ENCODE results near the gene FAM50B.
A peak's percentile ranks its signal among the peaks of the same experiment; 100 is the strongest.

Gene FAM50B

GRCh38 chr6:3848925-3849605, at the start of gene FAM50B:
Gene FAM50B (plus strand): TSS chr6:3849373. CDS start chr6:3849812, 439 bp downstream.
- DNase-seq, result peak; percentile 87

- no peak for DNase-seq
Measured at GRCh38 chr6:3799719-3800118, 49.5 kb upstream of the FAM50B start.

DNA sequence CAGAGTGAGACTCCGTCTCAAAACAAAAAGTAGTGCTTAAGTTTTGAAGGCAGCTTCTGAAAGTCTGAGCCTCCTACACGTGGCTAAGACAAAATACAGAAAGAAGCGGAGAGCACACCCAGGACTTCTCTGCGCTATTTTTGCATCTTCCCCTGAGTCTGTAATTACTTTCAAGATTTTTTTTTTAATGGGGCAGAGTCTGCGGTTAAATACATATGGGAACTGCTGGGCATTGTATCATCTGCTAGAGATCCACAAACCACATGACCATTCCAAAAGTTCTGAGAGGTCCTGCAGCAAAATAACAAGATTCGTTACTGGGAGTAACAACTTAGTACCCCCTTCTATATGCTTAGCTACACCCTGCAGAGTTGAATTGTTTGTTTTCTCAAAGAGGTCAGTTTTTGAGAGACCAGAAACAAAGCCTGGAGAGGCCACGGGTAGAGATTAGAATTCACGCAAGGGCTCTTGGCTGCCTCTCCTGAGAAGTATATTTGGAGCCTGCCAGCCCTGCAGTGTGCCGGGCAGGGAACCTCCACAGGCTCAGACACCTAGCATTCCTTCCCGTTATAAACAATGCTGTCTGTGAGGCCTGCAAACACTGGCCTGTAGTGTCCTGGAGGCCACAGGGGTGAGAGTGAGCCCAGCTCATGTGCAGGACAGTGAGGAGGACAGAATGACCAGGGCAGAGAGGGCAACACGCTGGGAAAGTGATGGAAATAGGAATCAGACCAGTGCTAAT, 48.2 kb upstream of the FAM50B start:
- DNase-seq, result no peak

DNA sequence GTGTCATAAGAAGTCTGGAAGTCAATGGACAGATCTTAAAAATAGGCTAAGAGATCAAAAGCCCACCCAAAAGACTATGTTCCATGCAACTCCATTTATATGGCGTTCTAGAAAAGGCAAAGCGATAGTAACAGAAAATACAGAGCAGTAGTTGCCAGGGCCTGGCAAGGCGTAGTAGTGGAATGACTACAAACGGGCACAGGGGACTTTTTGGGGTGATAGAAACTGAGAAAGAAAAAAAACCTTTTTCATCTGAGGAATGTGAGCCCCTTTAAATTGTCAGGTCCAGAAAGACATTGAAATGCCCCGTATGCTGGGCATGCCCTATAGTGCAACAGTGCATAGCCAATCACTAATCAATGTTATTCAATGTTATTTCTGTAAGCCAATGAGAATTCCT, 47.2 kb upstream of the FAM50B start:
- DNase-seq, result no peak

DNA sequence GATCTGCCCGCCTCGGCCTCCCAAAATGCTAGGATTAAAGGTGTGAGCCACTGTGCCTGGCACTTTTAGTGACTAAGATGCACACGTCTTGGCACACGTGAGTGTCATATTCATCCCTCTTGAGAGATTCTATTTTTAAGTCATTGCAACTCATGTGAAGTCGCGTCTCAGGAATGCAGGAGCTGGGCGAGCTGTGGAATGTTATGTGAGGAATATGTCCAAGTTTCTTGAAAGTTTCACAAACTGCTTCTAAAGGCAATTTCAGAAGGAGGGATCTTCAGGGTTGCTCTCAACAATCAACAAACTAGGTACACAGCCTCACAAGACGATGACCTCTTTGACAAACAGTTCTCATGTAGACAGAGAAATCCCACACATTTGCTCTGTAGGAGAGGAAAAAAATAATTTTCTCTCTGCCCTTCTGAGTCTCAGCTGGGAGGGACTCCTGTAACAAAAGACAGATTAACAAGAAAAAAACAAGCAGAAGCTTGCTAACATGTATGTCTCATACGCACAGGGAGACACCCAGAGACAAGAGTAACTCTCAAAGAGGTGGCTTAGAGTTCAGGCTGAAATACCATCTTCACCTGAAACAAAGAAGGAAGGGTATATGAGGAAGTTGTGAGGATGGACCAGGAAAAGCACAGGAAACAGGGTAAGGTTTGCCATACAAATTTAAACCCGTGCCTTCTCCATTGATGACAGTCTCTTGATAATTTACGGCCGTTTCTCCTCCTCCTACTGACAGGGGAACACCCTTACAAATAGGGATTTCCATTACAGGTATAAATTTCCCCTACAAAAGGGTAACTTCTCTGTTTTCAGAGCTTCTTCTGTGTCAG, 45.3 kb upstream of the FAM50B start:
- no peak for DNase-seq

- DNase-seq, result no peak
Measured at GRCh38 chr6:3804964-3805363, 44.2 kb upstream of the FAM50B start.

DNA sequence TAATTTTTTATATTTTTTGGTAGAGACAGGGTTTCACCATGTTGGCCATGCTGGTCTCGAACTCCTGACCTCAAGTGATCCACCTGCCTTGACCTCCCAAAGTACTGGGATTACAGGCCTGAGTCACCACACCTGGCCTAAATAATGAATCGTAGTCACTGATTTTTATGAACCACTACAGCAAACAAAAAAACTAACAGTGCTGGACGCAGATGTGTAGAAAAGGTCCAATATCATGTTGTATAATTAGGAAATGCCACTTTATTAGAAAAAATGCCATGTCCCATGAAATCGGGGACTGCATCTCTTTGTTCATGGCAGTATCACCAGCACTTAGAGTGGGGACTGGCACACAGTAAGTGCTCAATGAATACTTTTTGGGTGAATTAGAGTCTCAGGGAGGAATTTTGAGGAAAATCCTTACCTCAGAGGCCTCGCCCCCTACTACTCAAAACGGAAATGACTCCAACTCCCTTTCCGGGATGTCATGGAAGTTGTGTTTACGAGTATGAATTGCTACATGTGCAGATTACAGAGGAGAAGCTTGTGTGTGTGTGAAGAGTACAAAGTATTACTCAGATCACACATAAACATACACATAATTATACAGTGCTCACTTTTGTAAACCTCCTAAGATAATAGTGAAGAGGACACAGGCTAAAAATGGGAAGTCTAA, 43.6 kb upstream of the FAM50B start:
- no peak for DNase-seq

GRCh38 chr6:3806169-3806922, 42.8 kb upstream of the FAM50B start:
- DNase-seq, result no peak

DNA sequence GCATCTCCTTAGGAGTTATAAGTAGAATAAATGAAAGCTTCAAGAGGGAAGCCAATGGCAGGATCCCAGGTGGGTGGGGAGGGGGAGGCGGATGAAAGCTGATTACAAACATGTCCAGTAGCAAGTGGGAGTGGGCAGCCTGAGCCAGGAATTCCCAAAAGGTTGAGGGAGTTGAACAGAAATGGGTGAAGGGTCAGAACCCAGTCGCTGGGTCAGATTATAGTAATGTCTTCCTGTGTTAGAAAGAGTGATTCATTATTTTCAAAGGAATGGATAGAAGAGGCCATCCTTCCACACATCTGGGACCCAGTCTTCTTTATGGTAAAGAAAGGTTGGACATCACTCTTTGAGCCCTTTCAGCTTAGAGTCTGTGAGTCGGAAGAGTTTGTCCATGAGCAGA, 41.0 kb upstream of the FAM50B start:
- DNase-seq, result no peak

- no peak for DNase-seq
Measured at GRCh38 chr6:3808759-3809514, 40.2 kb upstream of the FAM50B start.

DNA sequence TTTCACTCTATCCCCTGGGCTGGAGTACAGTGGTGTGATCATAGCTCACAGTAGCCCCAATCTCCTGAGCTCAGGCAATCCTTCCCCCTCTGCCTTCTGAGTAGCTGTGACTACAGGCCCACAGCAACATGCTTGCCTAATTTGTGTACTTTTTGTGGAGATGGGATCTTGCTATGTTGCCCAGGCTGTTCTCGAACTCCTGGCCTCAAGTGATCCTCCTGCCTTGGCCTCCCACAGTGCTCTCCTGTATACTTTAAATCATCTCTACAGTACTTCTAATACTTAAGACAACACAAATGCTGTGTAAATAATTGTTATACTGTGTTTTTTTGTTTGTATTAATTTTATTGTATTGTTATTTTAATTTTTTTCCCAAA, 39.7 kb upstream of the FAM50B start:
- no peak for DNase-seq

- no peak for DNase-seq
Measured at GRCh38 chr6:3809982-3810381, 39.2 kb upstream of the FAM50B start.

DNA sequence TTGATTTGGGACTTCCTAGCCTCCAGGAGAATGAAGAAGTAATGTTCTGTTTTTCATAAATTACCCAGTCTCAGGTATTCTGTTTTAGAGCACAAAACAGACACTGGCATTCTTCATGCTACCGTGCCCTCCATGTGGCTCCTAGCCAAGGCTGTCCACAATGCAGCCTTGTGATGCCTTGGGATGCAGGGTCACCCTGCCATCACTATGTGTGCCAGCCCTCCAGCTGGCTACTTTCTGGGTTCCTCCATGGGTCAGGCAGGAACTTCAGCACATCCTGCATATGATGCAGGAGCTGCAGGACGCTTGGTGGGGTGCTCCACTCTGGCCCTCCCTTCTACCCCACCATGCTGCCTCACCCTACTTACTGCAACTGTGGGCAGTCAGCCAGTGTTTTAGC, 38.0 kb upstream of the FAM50B start:
- no peak for DNase-seq

DNA sequence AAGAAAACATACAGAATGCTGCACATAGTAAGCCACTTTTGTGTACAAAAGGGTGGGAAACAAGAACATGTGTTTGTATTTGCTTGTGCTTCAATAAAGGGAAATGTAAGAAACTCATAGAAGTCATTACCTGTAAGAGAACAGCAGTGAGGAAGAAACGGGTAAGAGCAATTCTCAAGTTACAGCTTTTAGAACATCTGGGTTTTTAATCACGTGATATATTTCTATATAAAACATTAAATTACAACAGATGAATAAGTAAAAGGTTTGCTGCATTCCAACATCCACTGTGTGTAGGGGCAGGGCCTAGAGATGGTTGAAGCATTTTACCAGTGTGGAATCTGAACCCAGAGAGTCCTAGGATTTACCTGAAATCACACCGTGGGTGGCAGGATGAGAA, 36.6 kb upstream of the FAM50B start:
- no peak for DNase-seq

DNA sequence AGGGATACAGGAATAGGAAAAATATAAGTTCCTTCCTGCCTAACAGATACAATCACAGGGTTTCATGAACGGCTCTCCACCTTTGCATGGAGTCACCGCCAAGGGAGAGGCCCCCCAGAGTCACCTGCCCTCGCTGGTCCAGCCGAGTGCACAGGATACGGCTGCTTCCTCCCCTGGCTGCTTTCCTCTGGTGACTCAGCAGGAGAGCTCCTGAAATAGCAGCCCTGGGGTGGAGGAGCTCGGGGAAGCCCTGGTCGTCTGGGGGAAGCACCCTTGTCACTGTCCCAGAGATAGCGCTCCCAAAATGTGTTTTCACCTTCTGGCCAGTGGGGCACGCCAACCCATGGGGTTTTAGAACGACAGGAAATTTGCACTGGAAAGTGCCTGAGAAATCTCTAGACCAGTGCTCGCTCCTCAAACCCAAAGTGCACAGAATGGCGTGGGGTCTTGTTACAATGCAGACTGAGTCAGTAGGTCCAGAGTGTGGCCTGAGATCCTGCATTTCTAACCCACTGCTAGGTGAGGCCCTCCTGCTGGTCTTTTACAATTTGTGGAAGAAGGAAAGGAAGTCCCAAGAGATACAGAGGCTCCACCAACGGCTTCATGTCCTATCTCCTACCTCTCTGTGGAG, 35.9 kb upstream of the FAM50B start:
- DNase-seq, result no peak

DNA sequence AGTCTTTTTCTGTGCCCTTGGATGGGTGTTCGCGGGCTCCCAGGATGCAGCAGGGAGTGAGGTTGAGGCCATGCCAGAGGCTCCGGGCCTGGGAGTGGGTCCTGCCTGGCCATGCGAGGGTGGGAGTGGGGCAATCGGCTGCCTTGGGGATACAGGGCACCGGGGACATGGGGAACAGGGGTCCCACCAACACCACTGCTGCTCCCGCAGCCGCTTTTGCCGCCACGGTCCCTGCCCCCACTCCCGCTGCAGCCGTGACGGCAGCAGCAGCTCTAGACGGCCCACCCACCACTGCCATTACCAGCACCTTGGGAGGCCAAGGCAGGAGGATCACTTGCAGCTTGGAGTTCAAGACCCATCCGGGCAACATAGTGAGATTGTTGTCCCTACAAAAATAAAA, 35.3 kb upstream of the FAM50B start:
- DNase-seq, result no peak

DNA sequence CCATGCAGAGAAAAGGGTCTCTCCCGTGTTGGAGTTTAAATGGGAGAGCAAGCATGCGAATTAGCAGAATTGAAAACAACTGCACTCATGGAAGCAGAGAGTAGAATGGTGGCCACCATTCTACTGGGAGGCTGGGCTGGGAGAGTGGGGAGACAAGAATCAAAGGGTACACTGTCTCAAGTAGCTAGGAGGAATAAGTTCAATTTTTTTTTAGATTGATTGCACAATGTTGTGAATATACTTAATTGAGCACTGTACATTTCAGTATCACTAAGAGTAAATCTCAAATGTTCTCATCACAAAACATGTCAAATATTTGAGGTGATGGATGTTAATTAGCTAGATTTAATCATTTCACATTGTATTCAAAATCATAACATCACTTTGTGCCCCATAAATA, 34.6 kb upstream of the FAM50B start:
- no peak for DNase-seq

- no peak for DNase-seq
Measured at GRCh38 chr6:3816251-3816650, 32.9 kb upstream of the FAM50B start.

DNA sequence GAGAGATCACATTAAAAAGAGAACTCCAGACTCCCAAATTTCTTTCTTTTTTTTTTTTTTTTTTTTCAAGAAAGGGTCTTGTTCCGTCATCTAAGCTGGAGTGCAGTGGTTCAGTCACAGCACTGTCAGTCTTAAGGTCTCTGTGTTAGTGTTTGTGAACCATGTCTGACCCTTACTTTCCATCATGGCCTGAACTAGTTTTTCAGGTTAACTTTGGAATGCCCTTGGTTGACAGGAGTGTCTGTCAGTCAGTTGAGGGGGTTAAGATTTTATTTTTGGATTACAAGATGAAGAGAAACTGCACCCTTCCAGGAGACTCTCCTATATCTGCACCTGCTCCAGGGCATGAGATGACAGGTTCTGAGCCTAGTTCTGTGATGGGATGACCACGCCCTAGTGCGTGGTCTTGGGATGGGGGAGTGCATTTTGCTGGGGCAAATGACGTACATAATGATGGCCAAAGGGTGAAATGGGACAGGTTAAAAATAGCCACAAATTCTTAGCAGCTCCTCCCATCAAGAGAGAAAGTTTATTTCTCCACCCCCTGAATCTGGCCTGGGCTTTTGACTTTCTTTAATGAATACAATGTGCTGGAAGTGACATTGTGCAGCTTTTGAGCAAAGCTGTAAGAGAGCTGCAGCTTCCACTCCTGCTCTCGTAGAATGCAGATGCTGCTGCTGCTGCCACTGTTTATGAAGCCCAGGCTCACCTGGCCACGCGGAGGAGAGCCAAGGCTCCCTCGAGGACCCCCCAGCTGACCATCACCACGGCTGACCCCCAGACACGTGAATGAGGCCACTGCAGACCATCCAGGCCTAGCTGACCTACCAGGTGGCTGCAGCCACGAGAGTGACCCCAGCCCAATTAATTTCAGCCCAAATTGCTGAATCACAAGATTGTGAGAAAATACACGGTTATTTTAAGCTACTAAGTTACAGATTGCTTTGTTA, 29.7 kb upstream of the FAM50B start:
- DNase-seq, result no peak

GRCh38 chr6:3820563-3820962, 28.6 kb upstream of the FAM50B start:
- no peak for DNase-seq
